Rectal smooth muscle tissue (tissue), 1 donor: ENCODE data around the gene FAM20A.
"Not testable (repeated sequence)": the region's sequence is repeated elsewhere in the genome, so short reads cannot be mapped to it uniquely, and the experiment has no call there.

Source experiments
- H3K27ac ChIP-seq: one replicate; pipeline ENCODE4 v1.7.0; 2013; ENCODE audit warnings: low read depth, low read length, inconsistent platforms
- H3K27me3 ChIP-seq: one replicate; pipeline ENCODE4 v1.7.0; 2013; ENCODE audit warnings: low read length; ENCODE audit not compliant: control insufficient read depth, insufficient read depth
- H3K36me3 ChIP-seq: one replicate; pipeline ENCODE4 v1.7.0; 2013; ENCODE audit warnings: low read length; ENCODE audit not compliant: control insufficient read depth, insufficient read depth
- H3K4me1 ChIP-seq: one replicate; pipeline ENCODE4 v1.7.0; 2013; ENCODE audit warnings: low read length; ENCODE audit not compliant: control insufficient read depth, insufficient read depth
- H3K4me3 ChIP-seq: one replicate; pipeline ENCODE4 v1.7.0; 2013; ENCODE audit warnings: low read length
- H3K9ac ChIP-seq: one replicate; pipeline ENCODE4 v1.7.0; 2013; ENCODE audit warnings: low read length

Gene FAM20A

DNA sequence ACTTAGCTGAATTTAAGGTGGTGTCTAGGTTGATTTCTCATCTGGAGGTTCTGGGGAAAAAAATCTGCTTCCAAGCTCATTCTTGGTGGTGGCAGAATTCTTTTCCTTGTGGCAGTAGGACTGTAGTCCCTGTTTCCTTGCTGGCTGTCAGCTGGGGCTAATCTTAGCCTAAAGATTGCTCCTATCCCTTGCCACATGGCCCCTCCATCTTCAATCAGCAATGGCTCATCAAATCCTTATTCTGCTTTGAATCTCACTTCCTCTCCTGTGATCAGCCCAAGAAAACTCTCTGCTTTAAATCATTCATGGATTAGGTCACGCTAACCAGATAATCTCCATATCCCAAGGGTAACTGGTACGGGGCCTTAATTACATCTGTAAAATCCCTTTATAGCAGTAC, 6.6 kb downstream of the FAM20A start:
- Histone ChIP-seq H3K4me3 (no peak overlapping the region), H3K27me3 (peaks cover under 1% of the 10 kb centered on the region), H3K9ac (no peak overlapping the region), H3K4me1 (no peaks in the 10 kb centered on the region), H3K27ac (no peak overlapping the region), H3K36me3 (no peaks in the 10 kb centered on the region)

GRCh38 chr17:68592682-68593641, 8.2 kb downstream of the FAM20A start:
- Histone ChIP-seq H3K9ac (no peak overlapping the region), H3K36me3 (no peaks in the 10 kb centered on the region), H3K27me3 (no peaks in the 10 kb centered on the region), H3K27ac (no peak overlapping the region), H3K4me3 (no peak overlapping the region), H3K4me1 (no peaks in the 10 kb centered on the region)

DNA sequence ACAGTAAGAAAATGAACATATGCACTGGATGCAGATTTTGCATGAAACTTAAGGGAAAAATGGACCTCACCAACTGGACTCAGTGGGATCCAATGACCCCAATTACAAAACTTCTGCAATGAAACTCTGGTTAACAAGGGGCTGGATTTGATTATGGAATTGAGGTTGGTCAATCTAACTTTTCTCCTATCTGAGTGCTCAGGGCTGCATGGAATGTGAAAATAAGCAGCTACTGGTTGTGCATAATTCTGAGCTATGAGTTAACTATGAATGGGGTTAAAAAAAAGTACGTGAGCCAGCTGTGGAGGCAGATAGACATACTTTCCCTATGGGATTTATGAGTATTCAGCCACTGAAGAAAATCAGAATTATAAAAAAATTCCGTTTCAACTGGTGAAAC, 9.2 kb downstream of the FAM20A start:
- no peak overlapping the region for H3K9ac ChIP-seq
- H3K27me3 ChIP-seq = no peaks in the 10 kb centered on the region
- no peak overlapping the region for H3K27ac ChIP-seq
- H3K4me1 ChIP-seq = no peaks in the 10 kb centered on the region
- no peak overlapping the region for H3K4me3 ChIP-seq
- no peaks in the 10 kb centered on the region for H3K36me3 ChIP-seq

DNA sequence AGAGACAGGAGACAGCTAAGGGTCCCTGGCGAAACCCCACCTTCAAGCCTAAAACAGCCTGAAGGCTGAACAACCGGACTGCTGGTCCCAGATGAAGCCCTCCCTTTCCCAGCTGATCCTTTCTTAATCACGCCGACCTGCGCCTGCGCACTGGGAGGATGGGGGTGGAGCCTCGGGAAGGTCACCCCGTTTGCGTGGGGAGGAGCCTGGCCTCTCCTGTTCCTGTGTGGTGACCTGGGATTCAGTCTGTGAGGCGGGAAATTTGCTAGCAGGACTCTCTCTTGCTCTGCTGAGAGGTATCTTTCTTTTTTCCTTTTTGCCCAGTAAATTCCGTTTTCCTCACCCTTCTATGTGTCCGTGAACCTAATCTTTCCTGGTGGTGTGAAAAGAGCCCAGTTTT, 9.6 kb downstream of the FAM20A start:
- Histone ChIP-seq H3K36me3 (no peaks in the 10 kb centered on the region), H3K4me3 (no peak overlapping the region), H3K4me1 (no peaks in the 10 kb centered on the region), H3K27me3 (no peaks in the 10 kb centered on the region), H3K27ac (no peak overlapping the region), H3K9ac (no peak overlapping the region)

- H3K4me1 ChIP-seq = no peaks in the 10 kb centered on the region
- H3K36me3 ChIP-seq = no peaks in the 10 kb centered on the region
- no peak overlapping the region for H3K4me3 ChIP-seq
- no peak overlapping the region for H3K9ac ChIP-seq
- H3K27ac ChIP-seq = no peak overlapping the region
- H3K27me3 ChIP-seq = no peaks in the 10 kb centered on the region
Measured at GRCh38 chr17:68589086-68589485, 12.1 kb downstream of the FAM20A start.

- Histone ChIP-seq H3K27me3 (no peaks in the 10 kb centered on the region), H3K36me3 (no peaks in the 10 kb centered on the region), H3K4me3 (no peak overlapping the region), H3K9ac (no peak overlapping the region), H3K27ac (no peak overlapping the region), H3K4me1 (no peaks in the 10 kb centered on the region)
Measured at GRCh38 chr17:68588362-68588761, 12.8 kb downstream of the FAM20A start.

DNA sequence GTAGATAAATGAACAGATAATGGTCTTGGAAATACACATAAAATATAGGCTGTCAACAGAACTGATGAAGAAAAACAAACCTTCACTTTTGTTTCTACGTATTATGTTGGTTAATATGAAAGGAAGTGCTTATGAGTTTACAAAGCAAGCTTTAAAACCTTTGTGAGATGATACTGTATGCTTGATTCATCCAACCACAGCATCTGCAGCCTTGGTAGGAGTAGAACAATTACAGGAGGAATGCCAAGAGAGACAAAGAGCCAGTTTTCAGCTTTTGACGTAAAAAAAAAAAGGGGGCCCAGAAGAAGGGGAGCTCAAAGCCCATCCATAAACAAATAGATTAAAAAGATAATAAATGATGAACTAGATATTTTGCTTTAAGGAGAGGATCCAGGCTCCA, 13.3 kb downstream of the FAM20A start:
- H3K27me3 ChIP-seq = no peaks in the 10 kb centered on the region
- no peaks in the 10 kb centered on the region for H3K36me3 ChIP-seq
- H3K4me1 ChIP-seq = no peaks in the 10 kb centered on the region
- no peak overlapping the region for H3K9ac ChIP-seq
- H3K4me3 ChIP-seq = no peak overlapping the region
- H3K27ac ChIP-seq = no peak overlapping the region

DNA sequence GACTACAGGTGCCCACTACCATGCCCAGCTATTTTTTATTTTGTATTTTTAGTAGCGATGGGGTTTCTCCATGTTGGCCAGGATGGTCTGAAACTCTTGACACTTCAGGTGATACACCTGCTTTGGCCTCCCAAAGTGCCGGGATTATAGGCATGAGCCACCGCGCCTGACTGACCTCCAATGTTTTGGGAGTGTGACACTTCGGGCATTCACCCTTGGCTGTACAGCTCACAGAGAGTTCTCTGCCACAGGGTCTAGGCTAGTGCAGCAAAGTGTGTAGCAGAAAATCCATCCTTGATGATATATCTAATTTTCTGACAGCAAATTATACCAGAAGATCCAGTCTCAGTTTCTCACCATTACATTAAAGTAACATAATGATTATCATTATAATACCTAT, 14.1 kb downstream of the FAM20A start:
- H3K4me3 ChIP-seq = no peak overlapping the region
- no peak overlapping the region for H3K27ac ChIP-seq
- H3K9ac ChIP-seq = no peak overlapping the region
- no peaks in the 10 kb centered on the region for H3K36me3 ChIP-seq
- no peaks in the 10 kb centered on the region for H3K4me1 ChIP-seq
- no peaks in the 10 kb centered on the region for H3K27me3 ChIP-seq

- H3K9ac ChIP-seq = no peak overlapping the region
- no peak overlapping the region for H3K4me3 ChIP-seq
- no peak overlapping the region for H3K27ac ChIP-seq
- H3K27me3 ChIP-seq = no peaks in the 10 kb centered on the region
- H3K36me3 ChIP-seq = no peaks in the 10 kb centered on the region
- H3K4me1 ChIP-seq = peaks cover under 1% of the 10 kb centered on the region
Measured at GRCh38 chr17:68585643-68586042, 15.5 kb downstream of the FAM20A start.

DNA sequence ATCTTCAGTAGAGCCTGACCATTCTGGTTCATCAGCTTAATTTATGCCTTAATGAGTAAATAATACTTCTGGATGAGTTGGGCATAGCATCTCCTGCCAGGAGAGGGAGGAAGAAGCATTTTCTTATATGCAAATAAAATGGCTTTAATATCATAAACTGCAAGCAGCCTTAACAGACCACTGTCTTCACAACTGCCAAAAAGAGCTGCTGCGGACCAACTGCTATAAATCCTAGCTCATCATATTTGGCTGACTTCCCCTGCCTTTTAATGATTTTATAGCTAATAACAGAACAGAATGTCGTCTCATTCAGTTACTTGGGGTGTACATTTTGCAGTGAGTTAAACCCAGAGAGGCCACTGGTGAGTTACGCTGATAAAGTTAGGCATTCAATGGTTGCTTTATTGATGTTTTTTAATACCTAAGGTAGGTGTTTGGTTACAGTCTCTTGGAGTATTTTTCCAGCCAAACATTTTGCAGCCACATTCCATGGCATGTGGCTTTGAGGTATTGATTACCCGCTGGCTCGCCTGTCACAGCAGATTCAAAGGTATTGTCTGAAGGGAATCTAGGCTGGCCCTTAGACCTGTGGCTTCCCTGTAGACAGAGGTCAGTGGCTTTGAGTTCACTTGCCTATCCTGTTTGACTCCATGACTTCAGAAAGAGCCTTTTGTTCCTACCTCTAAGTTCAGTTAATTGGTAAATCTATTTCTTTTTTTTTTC, 16.4 kb downstream of the FAM20A start:
- no peak overlapping the region for H3K9ac ChIP-seq
- no peak overlapping the region for H3K27ac ChIP-seq
- H3K36me3 ChIP-seq = no peaks in the 10 kb centered on the region
- H3K4me1 ChIP-seq = peaks cover 3% of the 10 kb centered on the region
- H3K4me3 ChIP-seq = no peak overlapping the region
- H3K27me3 ChIP-seq = no peaks in the 10 kb centered on the region

DNA sequence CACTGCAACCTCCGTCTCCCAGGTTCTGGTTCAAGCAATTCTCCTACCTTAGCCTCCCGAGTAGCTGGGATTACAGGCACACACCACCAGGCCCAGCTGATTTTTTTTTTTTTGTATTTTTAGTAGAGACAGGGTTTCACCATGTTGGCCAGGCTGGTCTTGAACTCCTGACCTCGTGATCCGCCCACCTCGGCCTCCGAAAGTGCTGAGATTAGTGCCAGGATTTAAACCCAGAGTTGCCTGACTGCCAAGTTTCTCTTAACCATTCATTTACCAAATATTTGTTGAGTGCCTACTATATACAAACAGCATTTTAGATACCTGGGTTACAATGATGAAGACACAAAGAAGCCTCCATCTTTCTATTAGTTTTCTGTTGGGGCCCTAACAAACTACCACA, 18.3 kb downstream of the FAM20A start:
- H3K4me1 ChIP-seq, H3K27me3 ChIP-seq, H3K36me3 ChIP-seq, H3K9ac ChIP-seq, H3K4me3 ChIP-seq, H3K27ac ChIP-seq: not testable (repeated sequence)

- H3K27me3 ChIP-seq = no peaks in the 10 kb centered on the region
- H3K4me1 ChIP-seq = peaks cover 3% of the 10 kb centered on the region
- H3K4me3 ChIP-seq = no peak overlapping the region
- no peaks in the 10 kb centered on the region for H3K36me3 ChIP-seq
- no peak overlapping the region for H3K9ac ChIP-seq
- H3K27ac ChIP-seq = no peak overlapping the region
Measured at GRCh38 chr17:68581863-68582645, 19.1 kb downstream of the FAM20A start.
